Activated T-cell treated with anti-CD3 and anti-CD28 coated beads, Interleukin-2, amount 50 U/mL, for 24 hours (primary cell): ENCODE results near the gene IGSF11.

Experiments used
- DNase-seq: peaks from one replicate; pipeline ENCODE4 v3.0.0-alpha.2; 2020
- H3K27ac Mint-ChIP-seq: 2 replicates; pipeline ENCODE4 v1.8.0; 2020; ENCODE audit warnings: mild to moderate bottlenecking, mixed read lengths
- H3K27me3 Mint-ChIP-seq: 2 replicates; pipeline ENCODE4 v1.8.0; 2020; ENCODE audit warnings: mixed read lengths
- H3K36me3 Mint-ChIP-seq: 2 replicates; pipeline ENCODE4 v1.8.0; 2020; ENCODE audit warnings: low read depth, mixed read lengths
- H3K4me1 Mint-ChIP-seq: 2 replicates; pipeline ENCODE4 v1.8.0; 2020; ENCODE audit warnings: low read depth, mixed read lengths
- H3K4me3 Mint-ChIP-seq: 2 replicates; pipeline ENCODE4 v1.8.0; 2020; ENCODE audit warnings: mild to moderate bottlenecking, moderate library complexity, mixed read lengths
- H3K9me3 Mint-ChIP-seq: 2 replicates; pipeline ENCODE4 v1.8.0; 2020; ENCODE audit warnings: mixed read lengths

The IGSF11 gene

DNA sequence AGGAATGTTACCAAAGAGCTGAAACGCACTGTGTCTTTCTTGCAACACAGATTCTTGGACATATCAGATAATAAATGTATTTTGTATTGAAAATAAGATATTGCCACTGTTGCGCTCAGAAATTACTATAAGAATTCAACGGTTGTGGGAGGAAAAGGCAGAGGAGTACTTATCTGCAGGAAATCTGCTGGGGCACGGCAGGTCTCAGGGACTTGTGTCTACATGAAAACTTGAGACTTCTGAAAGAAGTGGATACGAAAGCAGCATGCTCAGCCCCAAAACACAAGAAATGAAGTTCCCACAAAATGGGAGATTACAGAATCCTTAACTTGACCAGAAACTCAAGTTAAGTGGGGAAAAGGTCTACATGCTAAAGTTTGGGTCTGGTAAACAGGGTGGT is 86.5 kb downstream of the IGSF11 start:
- no peak overlapping the region for H3K4me3 Mint-ChIP-seq
- H3K4me1 Mint-ChIP-seq = peaks cover 40% of the 10 kb centered on the region

DNA sequence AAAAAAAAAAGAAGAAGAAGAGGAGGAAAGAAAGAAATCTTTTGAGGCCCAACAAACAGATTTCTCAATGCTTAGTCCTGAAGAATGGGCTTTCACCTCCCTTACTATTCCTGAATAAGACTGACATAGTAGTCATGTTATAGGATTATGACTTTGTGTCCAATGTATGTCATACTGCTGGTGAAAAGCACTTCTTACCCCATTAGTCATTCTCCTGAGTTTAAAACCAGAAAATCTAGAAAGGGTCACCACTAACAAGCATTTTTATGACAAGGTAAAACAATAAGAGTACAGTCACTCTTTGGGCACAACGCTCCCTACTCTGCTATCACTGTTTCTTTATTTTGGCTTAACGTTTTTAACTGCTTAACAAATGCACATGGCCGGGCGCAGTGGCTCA is 88.2 kb downstream of the IGSF11 start:
- H3K36me3 Mint-ChIP-seq = no peaks in the 10 kb centered on the region
- H3K4me1 Mint-ChIP-seq = peaks cover 53% of the 10 kb centered on the region
- no peaks in the 10 kb centered on the region for H3K27me3 Mint-ChIP-seq
- H3K9me3 Mint-ChIP-seq = no peaks in the 10 kb centered on the region
- no peak overlapping the region for H3K27ac Mint-ChIP-seq
- no peak overlapping the region for H3K4me3 Mint-ChIP-seq
- DNase-seq = no peak

More for the DNA sequence above, 86.5 kb downstream of the IGSF11 start:
- H3K27ac Mint-ChIP-seq = no peak overlapping the region
- H3K9me3 Mint-ChIP-seq = no peaks in the 10 kb centered on the region
- no peaks in the 10 kb centered on the region for H3K27me3 Mint-ChIP-seq
- no peaks in the 10 kb centered on the region for H3K36me3 Mint-ChIP-seq
- DNase-seq = no peak

DNA sequence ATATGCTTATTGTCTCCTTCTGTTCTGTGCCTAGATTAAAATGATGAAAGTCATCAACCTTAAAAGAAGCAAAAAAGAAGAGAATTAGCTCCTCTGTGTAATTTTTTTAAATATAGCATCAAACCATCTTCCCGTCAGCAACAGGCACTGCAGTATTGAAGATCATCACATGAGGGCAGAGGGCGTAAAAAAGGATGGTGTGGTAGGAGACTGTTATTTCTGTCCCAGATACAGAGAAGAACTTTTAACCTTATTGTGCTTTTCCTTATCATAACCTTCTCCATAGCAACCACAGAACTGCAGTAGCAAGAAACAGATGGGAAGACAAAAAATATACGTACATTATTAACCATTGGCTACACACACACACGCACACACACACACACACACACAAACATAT is 88.8 kb downstream of the IGSF11 start:
- H3K4me3 Mint-ChIP-seq = no peak overlapping the region

DNA sequence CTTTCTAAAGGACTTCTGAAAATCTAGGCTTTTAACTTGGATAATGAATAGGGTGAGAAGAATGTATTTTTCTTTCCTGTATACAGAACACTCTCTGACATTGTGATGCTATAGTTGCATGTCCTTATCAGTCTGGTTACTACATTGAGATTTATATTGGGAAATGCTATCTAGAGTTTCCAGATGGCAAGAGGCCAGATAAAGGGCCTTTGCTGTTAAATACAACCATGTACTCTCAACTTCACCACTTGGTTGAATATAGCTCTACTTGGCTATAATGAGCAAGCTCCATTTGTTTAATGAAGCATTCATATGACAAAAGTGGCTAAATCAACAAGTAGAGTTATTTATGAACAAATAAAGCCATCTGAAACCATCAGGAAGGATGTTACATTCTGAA is 91.0 kb downstream of the IGSF11 start:
- no peaks in the 10 kb centered on the region for H3K36me3 Mint-ChIP-seq
- H3K27ac Mint-ChIP-seq = no peak overlapping the region
- no peak overlapping the region for H3K4me3 Mint-ChIP-seq
- H3K27me3 Mint-ChIP-seq = no peaks in the 10 kb centered on the region
- no peak for DNase-seq
- peaks cover 41% of the 10 kb centered on the region for H3K4me1 Mint-ChIP-seq
- no peaks in the 10 kb centered on the region for H3K9me3 Mint-ChIP-seq

More for the DNA sequence above, 88.8 kb downstream of the IGSF11 start:
- DNase-seq = no peak
- no peak overlapping the region for H3K27ac Mint-ChIP-seq
- H3K27me3 Mint-ChIP-seq = no peaks in the 10 kb centered on the region
- H3K36me3 Mint-ChIP-seq = no peaks in the 10 kb centered on the region
- H3K4me1 Mint-ChIP-seq = peaks cover 52% of the 10 kb centered on the region
- H3K9me3 Mint-ChIP-seq = no peaks in the 10 kb centered on the region

DNA sequence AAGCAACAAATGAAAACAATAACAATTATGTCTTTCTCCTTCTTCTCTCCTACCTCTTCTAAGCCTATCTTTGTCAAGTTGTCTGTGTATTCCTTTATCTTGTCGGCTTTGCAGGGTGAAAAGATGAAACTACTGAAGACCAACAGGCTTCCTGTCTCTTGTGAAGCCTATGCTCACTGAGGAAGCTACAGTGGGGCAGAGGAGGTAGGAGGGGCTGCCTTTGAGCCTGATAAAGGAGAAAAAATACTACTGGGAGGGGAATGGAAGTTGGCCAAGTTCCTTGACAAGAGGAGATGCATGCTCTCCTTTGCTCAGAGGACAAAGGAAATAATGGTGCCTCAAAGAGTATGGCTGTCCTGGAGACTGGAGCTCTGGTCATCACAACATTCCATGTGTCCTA is 92.0 kb downstream of the IGSF11 start:
- H3K27me3 Mint-ChIP-seq = no peaks in the 10 kb centered on the region
- H3K9me3 Mint-ChIP-seq = no peaks in the 10 kb centered on the region
- no peak overlapping the region for H3K27ac Mint-ChIP-seq
- no peaks in the 10 kb centered on the region for H3K36me3 Mint-ChIP-seq
- no peak overlapping the region for H3K4me3 Mint-ChIP-seq
- no peak for DNase-seq
- H3K4me1 Mint-ChIP-seq = peaks cover 39% of the 10 kb centered on the region

DNA sequence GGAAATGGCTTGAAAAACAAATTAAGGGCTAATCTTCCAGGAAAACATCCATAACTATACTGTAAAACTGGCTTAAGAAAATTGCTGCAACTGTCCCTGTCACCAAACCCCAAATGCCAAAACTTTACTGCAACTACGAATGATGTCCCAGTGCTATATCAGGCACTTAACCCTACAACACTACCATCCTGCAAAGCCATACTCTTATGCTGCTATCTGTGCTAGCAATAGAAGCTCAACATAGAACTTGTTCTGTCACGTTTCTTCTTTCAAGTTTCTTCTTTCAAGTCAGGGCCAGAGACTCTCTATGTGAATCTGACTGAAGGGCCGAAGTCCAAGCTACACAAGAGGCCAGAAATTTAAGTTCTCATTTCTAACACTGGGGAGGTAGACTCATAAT is 92.5 kb downstream of the IGSF11 start:
- no peaks in the 10 kb centered on the region for H3K36me3 Mint-ChIP-seq
- no peaks in the 10 kb centered on the region for H3K9me3 Mint-ChIP-seq
- no peaks in the 10 kb centered on the region for H3K27me3 Mint-ChIP-seq
- H3K4me3 Mint-ChIP-seq = no peak overlapping the region
- H3K4me1 Mint-ChIP-seq = peaks cover 38% of the 10 kb centered on the region
- H3K27ac Mint-ChIP-seq = no peak overlapping the region
- DNase-seq = no peak

DNA sequence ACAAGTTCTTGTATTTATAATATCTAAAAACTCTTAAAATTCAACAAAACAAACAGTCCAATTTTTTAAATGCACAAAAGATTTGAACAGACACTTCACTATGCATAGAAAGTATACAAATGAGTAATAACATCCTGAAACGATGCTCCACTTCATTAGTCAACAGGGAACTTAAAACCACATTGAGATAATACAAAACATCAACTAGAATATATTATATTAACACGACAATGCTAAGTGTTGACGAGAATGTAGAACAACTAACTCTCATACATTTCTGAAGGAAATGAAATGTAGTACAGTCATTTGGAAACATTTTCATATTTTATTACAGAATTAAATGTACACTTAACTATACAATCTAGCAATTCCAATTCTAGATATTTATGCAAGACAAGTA is 93.4 kb downstream of the IGSF11 start:
- no peak for DNase-seq
- Mint-ChIP-seq H3K27me3 (no peaks in the 10 kb centered on the region), H3K4me3 (no peak overlapping the region), H3K36me3 (no peaks in the 10 kb centered on the region), H3K4me1 (peaks cover 33% of the 10 kb centered on the region), H3K9me3 (no peaks in the 10 kb centered on the region), H3K27ac (no peak overlapping the region)

DNA sequence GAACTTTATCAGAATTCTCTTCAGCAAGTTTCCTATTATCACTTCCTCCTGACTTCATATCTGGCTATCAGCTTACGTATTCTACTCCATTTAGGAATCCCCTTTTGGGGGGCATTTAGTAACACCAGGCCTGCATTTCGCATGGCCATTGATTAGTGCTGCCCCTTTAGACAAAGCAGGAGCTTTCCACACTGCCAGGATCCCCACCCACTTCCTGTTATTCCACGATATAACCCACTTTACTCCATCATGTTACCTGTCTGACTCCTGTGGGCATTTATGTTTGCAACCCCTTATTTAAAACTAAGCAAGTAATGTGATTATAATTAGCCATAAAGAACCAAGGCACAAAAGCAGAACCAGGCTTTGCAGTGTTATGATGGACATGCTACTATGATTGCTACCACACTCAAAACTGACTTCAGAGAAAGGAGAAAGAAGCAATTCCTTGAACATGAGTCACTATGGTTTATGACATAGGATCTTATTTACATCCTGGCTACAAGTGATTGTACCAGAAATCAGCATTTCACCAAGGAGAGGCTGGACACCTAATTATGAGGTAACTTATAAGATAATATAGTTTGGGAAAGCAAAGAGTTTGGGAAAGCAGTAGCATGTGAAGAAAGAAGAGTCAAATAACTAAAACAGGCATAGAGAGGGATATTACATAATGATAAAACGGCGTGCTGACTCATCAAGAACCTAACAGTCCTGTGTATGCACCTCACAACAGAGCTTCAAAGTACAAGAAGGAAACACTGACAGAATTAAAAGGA is 96.3 kb downstream of the IGSF11 start:
- no peak overlapping the region for H3K4me3 Mint-ChIP-seq
- no peak for DNase-seq
- no peaks in the 10 kb centered on the region for H3K36me3 Mint-ChIP-seq
- H3K4me1 Mint-ChIP-seq = peaks cover 26% of the 10 kb centered on the region
- no peaks in the 10 kb centered on the region for H3K27me3 Mint-ChIP-seq
- H3K27ac Mint-ChIP-seq = no peak overlapping the region
- no peaks in the 10 kb centered on the region for H3K9me3 Mint-ChIP-seq

DNA sequence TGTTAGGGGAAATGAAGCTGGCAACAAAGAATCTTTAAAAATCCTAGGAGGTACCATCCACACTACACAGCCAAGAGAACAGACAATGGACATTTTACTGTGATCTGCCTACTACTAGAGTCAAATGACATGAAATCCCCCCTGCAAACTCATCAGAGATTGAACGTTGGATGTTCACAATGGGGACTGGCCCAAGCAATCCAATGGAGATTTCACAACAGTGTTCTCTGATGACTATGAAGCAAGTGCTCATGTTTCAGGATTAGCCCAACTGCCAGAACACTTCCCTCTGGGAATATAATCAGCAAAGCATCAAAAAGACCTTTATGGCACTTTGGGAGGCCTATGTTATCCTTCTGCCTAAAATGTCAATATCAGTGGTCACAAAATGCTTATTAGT is 97.8 kb downstream of the IGSF11 start:
- Mint-ChIP-seq H3K27ac (no peak overlapping the region), H3K4me1 (peaks cover 14% of the 10 kb centered on the region), H3K27me3 (no peaks in the 10 kb centered on the region), H3K36me3 (no peaks in the 10 kb centered on the region), H3K4me3 (no peak overlapping the region), H3K9me3 (no peaks in the 10 kb centered on the region)
- no peak for DNase-seq

DNA sequence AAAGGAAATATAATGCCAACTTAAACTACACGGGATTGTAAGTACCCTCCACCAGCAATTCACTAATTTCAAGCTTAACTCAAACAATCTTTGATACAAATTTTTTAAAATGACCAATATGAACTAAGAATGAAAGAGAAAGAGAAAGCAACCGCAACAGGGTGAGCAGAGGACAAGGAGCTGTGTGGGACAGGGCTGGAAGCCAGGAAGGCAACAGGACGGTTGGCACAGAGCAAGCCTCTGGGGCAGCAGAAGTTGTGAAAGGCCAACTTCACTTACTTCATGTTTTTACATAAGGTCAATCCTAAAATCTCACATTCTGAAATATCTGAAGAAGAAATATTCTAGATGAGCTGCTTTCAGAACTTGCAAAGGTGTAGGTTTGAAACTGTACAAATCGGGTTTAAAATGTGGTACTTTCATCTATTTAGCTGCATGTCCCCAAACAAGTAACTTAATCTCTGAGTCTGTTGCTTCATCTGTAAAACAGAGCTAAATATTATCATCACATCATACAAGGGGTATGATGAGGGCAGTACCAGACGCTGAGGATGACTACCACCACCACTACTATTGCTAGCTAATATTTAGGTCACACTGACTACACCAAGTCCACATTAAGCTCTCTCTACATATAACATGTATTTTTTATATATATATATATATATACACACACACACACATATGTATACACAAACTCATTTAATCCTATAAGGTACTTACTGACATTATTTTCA is 101.7 kb downstream of the IGSF11 start:
- DNase-seq = no peak
- Mint-ChIP-seq H3K4me1 (peaks cover 2% of the 10 kb centered on the region), H3K27me3 (no peaks in the 10 kb centered on the region), H3K36me3 (no peaks in the 10 kb centered on the region), H3K27ac (no peak overlapping the region), H3K4me3 (no peak overlapping the region), H3K9me3 (no peaks in the 10 kb centered on the region)

DNA sequence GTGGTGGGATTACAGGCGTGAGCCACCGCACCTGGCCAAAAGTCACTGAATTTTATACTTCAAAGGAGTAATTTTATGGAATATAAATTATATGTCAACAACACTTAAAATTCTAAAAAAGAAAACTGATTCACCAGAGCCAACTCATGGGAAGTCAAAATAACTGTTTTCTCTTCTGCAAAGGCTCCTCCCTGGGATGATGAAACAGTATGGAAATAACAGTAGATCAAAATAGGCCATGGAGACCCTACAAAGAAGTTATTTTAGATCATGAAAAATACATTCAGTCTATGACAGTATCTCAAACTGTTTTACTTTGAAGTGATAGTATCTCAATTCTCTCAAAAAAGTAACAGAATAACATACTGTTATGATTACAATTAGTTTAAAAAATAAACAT is 102.7 kb downstream of the IGSF11 start:
- H3K27me3 Mint-ChIP-seq = no peaks in the 10 kb centered on the region
- no peak overlapping the region for H3K4me3 Mint-ChIP-seq
- peaks cover 2% of the 10 kb centered on the region for H3K4me1 Mint-ChIP-seq
- no peak for DNase-seq
- H3K27ac Mint-ChIP-seq = no peak overlapping the region
- H3K36me3 Mint-ChIP-seq = no peaks in the 10 kb centered on the region
- no peaks in the 10 kb centered on the region for H3K9me3 Mint-ChIP-seq

DNA sequence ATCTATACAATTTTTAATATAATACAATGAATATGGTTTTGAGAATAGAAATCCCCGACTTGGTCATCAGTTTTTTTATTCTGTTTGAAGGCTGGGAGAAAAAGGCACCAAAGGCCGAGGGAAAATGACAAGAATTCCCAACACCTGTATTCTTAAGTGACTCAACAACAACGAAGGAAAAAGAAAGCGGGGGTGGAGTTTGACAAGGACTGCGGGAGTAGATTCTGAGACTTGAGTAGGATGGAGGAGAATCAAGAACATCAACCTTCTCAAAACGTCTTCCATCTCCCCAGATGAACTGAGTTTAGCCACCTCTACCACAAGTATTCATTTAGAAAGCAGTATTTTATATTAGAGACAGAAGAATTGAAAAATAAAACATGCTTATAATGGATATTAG is 107.2 kb downstream of the IGSF11 start:
- no peaks in the 10 kb centered on the region for H3K27me3 Mint-ChIP-seq

DNA sequence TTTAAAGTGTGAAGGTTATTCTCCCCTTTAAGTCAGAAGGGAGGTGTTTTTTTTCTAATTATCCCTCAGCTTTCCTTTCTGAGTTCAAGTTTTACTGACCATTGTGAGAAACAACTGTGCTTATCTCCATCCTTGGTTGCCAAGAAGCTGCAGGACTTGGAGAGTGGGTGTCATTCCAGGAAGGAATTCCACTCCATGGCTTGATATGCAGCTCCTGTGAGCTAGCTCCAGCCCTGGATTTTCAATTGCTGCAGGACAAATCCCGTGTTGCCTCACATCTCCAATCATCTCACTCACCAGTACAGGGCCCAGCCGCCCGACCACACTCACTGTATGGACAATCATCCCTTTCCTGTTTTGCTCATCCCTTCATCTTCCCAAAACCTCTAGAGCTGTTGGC is 122.5 kb downstream of the IGSF11 start:
- no peaks in the 10 kb centered on the region for H3K36me3 Mint-ChIP-seq
- H3K4me1 Mint-ChIP-seq = no peaks in the 10 kb centered on the region
- peaks cover 4% of the 10 kb centered on the region for H3K27me3 Mint-ChIP-seq
- no peak overlapping the region for H3K4me3 Mint-ChIP-seq
- no peak overlapping the region for H3K27ac Mint-ChIP-seq
- DNase-seq = no peak
- H3K9me3 Mint-ChIP-seq = no peaks in the 10 kb centered on the region

More for the DNA sequence above, 107.2 kb downstream of the IGSF11 start:
- H3K27ac Mint-ChIP-seq = no peak overlapping the region
- no peaks in the 10 kb centered on the region for H3K36me3 Mint-ChIP-seq
- DNase-seq = no peak
- H3K4me1 Mint-ChIP-seq = no peaks in the 10 kb centered on the region
- no peak overlapping the region for H3K4me3 Mint-ChIP-seq
- H3K9me3 Mint-ChIP-seq = no peaks in the 10 kb centered on the region

DNA sequence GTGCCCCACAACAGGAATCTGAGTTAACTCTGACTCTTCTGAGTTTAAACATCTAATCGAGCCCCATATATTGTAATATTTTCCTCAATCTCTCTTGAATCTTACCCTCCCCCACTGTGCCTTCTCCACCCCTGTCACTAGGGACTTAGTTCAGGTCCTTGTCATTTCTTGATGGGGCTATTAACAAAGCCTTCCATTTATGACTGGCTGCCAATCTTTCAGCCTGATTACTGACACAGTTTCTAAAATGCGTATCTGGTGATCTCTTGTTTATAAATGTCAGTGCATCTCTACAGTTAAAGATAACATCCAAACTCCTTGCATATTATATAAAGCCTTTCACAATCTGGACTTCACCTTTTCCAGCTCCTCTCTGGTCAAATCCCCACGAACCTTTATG is 124.3 kb downstream of the IGSF11 start:
- no peaks in the 10 kb centered on the region for H3K4me1 Mint-ChIP-seq
- DNase-seq = no peak

DNA sequence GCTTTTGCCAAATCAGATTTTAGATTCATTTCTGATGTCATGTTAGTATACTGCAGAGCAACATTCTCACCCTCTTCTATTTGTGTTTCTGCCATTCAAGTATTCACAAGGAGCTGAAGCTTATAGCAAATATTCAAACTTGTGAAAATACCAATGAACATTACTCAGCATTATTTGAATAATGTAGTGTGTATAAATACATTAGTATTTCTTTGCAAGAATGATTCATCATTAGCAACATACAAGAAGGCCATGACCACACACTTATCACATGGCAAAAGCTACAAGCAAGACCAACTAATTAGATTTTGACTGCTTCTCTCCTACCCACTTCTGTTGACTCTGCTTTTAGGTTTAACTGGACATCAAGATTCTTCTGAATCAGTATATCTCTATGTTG is 124.9 kb downstream of the IGSF11 start:
- H3K27me3 Mint-ChIP-seq = peaks cover 4% of the 10 kb centered on the region
- no peaks in the 10 kb centered on the region for H3K9me3 Mint-ChIP-seq
- H3K36me3 Mint-ChIP-seq = no peaks in the 10 kb centered on the region
- H3K4me3 Mint-ChIP-seq = no peak overlapping the region
- H3K27ac Mint-ChIP-seq = no peak overlapping the region
- no peak for DNase-seq
- no peaks in the 10 kb centered on the region for H3K4me1 Mint-ChIP-seq

More for the DNA sequence above, 124.3 kb downstream of the IGSF11 start:
- H3K4me3 Mint-ChIP-seq = no peak overlapping the region
- H3K27ac Mint-ChIP-seq = no peak overlapping the region
- peaks cover 4% of the 10 kb centered on the region for H3K27me3 Mint-ChIP-seq
- H3K36me3 Mint-ChIP-seq = no peaks in the 10 kb centered on the region
- no peaks in the 10 kb centered on the region for H3K9me3 Mint-ChIP-seq
